GM21515 (cell line): ENCODE data around the gene IFNAR1.
A peak's percentile ranks its signal among the peaks of the same experiment; 100 is the strongest.
"Not testable (repeated sequence)": the region's sequence is repeated elsewhere in the genome, so short reads cannot be mapped to it uniquely, and the experiment has no call there.

ENCODE experiments used
- ATAC-seq: cut with Tn5 transposase; IDR thresholded peaks from one replicate; pipeline ENCODE4 v1.9.1; 2021; ENCODE audit not compliant: unreplicated experiment

Gene IFNAR1

DNA sequence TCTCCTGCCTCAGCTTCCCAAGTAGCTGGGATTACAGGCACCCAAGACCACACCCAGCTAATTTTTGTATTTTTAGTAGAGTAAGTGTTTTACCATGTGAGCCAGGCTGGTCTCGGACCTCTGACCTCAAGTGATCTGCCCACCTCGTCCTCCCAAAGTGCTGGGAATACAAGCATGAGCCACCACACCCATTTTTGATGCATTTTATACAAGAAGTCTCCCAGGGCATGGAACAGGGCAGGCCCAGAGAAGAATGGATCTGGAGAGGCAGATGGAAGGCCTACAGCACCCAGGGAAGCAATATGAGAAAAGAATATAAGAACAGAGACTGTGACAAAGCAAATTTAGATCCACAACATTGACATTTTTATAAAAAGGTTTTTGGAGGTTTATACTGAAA lies 18.8 kb upstream of the IFNAR1 start:
- no peak for ATAC-seq

DNA sequence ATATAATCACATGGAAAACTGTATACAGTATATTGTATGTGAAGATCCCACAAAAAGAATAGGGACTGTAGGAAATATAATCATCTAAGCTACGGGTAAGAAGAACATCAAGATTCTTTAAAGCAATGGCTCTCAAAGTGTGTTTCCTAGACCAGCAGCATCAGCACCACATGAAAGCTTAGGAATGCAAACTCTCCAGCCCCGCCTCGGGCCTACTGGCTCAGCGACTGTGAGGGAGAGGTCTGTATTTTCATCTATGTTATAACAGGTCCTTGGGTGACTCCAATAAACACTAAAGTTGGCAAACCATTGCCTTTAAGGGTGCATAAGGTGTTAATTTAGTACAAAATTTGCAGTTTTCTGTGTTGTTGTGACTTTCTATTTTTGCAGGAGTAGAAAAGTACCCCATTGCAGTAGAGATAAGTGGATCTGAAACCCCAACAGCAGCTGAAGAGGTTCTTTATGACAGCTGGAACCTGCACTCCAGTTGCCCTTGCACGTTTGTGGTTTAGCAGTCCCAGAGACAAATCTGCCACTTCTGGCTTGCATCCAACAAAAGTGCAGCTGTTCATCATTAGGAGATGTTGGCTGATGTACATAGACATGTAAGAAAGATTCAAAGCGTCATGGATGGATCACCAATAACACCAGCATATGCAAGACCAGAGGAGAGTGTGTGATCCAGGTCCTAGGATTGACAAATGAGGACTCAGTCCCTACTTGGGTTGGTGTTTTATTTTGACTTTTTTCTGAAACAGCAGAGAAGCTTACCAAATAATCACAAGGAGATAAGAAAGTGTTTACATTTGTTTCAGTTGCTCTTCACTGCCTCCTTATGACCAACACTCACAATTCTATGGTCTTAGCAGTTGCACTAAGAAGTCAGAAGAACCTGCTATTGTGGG lies 15.9 kb upstream of the IFNAR1 start:
- ATAC-seq = peak; percentile 85

DNA sequence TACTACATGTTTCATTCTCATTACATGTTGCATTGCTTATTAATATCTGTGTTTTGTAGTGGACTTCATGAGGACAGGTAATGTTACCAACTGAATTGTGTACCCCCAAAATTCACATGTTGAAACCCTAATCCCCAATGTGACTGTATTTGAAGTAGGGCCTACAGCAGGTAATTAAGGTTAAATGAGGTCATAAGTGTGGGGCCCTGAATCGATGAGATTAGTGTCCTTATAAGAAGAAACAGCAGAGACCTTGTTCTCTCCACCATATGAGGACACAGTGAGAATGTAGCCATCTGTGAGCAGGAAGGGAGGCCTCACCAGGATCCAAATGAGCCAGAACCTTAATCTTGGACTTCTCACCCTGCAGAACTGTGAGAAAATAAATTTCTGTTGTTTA lies 15.0 kb upstream of the IFNAR1 start:
- ATAC-seq = no peak

DNA sequence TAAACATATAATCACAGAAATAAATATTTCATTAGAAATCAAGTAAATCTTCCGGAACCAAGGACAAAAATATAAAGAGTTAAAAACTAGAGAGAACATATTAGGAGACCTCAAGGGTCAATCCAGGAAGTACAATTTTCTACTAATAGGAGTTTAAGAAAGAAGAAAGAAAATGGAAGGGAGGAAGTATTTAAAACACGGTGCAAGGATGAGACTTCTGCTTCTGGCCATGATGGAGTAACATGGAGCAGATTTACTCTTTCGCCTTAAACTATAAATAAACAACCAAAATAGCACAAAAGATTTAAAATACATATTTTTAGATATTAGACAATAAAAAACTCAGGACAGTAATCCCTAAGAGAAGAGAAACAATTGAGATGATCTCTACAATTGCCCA lies 12.6 kb upstream of the IFNAR1 start:
- no peak for ATAC-seq

DNA sequence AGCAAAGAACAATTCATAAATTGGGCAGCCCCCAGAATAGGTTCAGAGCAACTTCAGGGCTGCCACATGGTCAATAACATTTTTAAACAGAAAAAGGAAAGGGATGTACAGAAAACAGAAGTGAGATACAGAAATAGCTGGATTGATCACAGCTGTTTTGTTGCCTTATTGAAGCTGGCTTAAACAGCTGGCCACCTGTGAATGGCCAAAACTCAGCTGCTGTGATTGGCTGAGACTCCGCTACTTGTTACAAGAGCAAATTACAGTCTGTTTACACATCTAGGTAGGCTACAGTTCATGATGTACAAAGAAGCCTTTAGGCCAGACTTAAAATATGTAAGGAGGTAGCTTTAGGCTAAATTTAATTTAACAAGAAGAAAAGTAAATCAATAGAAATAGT lies 11.6 kb upstream of the IFNAR1 start:
- ATAC-seq = no peak

DNA sequence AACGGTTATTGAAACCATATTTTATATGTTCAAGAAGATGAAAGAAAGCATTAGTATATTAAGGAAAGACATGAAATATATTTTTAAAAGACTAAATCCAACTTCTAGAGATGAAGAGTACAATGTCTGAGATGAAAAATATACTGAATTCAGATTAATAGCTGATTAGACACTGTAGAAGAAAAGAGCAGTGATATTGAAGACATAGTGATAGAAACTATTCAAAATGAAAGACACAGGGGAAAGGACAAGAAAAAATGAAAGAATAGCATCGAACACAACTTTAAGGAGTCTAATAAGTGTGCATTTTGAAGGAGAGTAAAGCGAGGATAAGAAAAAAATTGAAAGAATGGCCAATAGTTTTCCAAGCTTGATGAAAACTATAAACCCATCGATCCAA lies 11.2 kb upstream of the IFNAR1 start:
- ATAC-seq = no peak

DNA sequence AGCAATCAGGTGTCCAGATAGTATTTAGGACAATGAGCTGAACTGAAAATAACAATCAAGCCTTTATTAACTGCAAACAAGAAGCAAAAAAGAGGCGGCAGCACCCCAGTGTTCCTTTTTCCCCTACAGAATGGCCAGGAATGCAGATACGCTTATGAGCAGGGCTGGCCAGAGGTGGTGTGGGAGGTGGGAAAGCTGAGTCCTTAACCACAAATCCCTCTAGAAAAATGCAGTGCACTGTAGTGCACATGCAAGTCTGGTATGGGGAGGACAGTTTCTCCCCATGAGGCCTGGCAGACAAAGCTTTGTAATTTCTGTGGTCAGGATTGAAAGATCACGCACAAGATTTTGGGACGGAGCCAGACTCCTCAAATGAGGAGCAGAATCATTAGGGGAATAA lies 10.7 kb upstream of the IFNAR1 start:
- no peak for ATAC-seq

DNA sequence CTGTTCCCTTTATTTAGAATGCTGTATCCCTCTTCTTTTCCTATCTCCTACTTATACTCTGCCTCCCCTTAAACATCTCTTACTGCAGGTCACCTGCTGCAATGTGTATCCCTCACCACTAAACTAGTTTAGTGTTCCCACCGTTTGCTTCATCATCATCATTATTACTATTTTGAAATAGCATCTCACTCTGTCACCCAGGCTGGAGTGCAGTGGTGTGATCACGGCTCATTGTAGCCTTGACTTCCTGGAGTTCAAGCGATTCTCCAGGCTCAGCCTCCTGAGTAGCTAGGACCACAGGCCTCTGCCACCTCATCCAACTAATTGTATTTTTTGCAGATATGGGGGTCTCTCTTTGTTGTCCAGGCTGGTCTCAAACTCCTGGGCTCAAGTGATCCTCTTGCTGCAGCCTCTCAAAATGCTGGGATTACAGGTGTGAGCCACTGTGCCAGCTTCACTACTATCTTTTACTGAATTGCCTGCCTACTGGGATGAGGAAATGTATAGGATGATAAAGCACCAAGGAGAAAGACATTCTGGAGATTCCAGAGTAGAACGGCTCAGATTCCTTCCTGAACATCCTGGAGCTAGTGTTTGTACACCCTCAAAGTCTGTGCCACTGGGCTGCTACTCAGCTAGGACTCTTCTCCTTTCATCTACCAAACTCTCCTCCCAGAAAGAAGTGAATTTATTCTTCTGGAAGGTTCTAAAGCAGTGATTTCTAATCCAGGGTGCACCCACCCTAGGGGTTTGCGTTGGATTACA lies 8.6 kb upstream of the IFNAR1 start:
- ATAC-seq = no peak

DNA sequence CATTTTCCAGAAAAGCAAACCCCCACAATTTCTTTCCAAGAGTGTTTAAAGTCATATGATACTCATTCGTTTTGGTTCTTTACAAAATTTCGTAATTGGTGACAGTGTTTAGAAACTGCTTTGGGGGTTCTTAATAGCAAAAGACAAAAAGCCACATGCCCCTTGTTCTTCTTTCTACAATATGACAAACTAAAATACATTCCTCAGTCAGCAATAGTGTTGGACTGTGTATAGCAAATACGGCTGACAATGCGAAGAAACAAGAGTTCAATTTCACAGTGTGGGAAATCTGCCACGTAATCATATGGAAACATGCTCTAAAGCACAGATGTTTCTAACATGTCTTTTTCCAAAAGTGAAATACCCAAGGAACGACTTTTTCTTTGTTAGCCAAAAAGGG lies 7.6 kb upstream of the IFNAR1 start:
- no peak for ATAC-seq

DNA sequence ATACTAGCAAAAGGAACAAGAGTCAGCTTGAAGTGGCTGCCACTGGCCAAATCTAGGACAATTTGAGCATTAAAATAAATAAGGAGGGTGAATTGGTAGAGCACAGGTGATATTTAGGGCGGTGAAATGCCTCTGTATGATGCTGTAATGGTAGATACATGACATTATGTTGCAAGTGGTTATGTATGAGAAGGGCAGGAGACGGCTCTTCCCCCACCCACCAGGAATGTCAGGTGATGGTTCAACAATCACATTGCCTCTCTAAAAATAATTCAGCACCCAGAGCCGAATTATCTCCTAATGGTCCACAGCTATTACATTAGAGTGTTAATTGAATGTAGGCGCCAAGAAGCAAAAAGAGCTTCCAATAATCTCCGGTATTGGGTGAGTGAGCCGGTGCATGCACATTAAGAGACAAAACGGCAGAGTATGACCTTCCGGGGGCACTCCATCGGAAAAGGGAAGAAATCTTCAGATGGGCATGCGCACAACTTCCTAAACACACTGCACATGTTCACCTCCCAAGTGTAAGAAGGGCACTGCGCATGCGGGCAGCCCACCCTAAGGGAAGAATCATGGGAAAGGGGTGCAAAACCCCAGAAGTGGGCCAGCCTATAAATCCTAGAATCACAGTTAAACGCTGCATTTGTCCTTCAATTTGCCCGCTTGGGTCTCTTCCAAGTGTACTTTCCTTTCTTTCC lies 6.8 kb upstream of the IFNAR1 start:
- no peak for ATAC-seq

DNA sequence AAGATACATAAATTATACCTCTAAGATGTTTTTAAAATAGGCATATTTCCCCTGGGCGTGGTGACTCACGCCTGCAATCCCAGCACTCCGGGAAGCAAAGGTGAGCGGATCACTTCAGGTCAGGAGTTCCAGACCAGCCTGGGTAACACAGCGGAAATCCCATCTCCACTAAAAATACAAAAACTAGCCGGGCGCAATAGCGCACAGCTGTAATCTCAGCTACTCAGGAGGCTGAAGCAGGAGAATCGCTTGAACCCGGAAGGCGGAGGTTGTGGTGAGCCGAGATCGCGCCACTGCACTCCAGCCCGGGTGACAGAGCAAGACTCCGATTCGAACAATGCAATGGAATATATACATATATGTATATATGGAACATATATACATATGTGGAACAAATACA lies 3.8 kb upstream of the IFNAR1 start:
- not testable (repeated sequence) for ATAC-seq

DNA sequence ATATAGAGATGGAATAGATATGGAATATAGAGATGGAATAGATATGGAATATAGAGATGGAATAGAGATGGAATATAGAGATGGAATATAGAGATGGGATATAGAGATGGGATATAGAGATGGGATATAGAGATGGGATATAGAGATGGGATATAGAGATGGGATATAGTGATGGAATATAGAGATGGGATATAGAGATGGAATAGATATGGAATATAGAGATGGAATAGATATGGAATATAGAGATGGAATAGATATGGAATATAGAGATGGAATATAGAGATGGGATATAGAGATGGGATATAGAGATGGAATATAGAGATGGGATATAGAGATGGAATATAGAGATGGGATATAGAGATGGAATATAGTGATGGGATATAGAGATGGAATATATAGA lies 1.2 kb upstream of the IFNAR1 start:
- not testable (repeated sequence) for ATAC-seq

DNA sequence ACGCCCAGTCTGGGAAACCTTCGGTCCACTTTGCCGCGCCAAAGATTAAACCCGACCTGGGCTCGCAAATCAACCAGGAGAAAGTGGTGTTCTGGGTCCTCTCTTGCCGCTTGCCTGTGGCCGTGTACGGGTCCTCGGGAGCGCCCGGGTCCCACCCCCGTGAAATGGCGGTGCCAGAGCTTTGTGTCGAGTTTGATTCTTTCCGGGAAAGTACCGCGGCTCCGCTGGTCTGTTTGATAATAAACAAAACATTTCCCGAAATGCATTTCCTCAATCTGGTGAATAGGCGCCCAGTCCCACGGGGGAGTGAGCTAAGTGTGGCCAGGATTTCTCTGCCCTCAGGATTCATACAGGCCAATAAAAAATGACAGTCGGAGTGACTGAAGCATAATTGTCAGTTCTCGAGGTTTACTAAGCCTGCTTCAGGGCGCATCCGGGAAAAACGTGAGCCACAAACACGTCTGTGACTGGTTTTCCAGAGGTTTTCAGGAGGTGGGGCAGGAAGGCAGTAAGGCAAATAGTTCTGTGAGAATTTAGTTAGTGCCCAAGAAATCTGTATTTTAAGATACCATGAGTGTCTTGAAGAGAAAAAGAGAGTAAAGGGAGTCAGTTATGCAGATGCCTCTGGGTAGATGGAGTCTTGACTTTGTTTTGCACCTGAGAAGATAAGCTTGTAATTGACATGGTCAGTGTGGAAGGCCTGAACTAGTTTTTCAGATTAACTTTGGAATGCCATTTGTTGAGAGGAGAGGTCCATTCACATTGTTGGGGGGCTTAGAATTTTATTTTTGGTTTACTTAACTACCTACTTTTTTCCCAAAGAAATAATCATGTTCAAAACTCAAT lies 675 bp downstream of the IFNAR1 start:
- ATAC-seq = peak; percentile 31

DNA sequence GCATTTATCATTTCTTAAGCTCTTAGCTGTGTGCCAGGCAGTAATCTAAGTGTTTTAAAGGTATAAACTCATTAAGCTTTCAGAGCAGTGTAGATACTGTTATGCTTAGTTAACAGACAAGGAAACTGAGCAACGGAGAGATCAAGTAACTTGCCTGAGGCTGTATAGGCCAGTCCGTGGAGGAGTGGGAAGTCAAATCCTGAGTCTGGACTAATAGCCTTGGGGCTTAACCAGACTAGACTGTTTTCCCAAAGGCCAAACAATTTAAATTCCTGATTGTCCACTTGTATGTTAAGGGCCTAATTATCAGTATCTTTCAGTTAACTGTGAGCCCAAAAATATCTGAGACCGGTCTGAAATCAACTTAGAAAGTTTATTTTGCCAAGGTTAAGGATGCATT lies 2.6 kb downstream of the IFNAR1 start:
- no peak for ATAC-seq

DNA sequence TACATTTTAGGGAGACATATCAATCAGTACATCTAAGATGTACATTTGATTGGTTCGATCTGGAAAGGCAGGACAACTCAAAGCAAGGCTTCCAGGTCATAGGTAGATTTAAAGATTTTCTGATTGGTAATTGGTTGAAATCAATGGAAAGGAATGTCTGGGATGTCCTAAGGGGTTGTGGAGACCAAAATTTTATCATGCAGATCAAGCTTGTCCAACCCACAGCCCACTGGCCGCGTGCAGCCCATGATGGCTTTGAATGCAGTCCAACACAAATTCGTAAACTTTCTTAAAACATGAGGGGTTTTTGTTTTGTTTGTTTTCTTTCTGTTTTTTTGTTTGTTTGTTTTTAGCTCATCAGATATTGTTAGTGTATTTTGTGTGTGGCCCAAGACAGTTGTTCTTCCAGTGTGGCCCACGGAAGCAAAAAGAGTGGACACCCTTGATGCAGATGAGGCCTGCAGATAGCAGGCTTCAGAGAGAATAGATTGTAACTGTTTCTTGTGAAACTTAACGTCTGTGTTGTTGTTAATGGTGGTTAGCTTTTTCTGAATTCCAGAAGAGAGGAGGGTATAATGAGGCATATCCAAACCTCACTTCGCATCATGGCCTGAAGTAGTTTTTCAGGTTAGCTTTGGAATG lies 3.1 kb downstream of the IFNAR1 start:
- ATAC-seq = no peak

DNA sequence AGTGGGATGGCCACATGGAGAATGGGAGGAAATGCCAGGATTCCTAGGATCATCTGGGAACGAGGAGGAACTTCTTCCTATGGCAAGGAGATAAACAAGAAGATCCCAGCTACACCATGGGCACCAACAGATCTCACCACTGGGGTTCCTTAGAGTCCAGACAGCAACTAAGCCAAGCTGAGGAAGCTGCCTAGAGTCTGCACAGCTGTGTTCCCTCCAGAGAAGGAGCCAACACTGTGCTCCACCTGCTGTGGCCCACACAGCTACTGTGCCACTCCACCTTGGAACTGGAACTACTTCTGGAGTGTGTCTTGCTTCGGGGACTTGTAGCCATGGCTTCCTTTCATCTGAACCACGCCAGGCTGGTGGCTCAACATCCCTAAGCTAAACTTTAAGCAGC lies 6.0 kb downstream of the IFNAR1 start:
- ATAC-seq = no peak

DNA sequence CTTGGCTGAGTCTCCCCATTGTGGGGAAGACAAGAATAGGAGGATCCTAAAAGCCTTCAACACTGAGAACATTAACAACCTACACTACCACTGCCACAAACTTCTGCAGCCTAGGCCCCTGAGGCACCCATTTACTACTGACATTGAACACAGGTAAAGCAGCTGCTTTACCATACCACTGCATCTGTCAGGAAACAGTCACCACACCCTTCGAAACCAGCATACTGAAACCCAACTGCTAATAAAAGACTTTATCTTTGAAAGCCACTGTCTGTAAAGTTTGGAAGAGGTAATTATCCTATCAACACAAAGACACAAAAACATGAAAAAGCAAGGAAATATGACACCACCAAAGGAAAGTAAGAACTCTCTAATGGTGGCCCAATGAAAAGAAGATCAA lies 7.4 kb downstream of the IFNAR1 start:
- ATAC-seq = peak; percentile 83

DNA sequence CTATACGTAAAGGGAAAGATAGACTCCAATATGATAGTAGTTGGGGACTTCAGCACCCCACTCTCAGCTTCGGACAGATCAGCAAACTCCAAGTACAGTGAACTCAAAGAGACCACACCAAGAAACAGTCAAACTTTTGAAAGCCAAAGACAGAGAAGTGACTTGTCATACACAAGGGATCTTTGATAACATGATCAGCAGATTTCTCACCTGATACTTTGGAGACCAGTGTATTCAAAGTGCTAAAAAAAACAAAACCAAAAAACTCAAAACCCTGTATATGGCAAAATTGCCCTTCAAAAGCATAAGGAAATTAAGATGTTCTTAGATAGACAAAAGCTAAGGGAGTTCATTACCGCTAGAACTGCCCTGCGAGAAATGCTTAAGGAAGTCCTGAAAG lies 9.4 kb downstream of the IFNAR1 start:
- ATAC-seq = no peak

DNA sequence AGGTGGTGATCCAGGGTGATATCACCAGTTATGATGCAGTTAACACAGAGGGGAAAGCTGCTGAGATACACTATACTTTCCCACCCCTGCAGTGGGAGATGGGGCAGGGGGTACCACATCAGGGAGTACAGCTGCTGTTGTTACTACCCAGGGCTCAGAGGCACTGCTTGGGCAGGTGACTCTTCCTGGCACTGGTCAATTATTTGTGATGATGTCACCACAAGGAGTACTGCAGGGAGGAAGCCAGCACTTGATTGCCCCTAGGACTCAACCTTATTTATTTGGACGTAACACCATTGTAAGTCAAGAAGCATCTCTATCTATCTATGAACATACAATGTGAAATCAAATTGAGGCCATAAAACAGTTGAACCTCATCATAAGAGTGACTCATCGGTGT lies 10.1 kb downstream of the IFNAR1 start:
- no peak for ATAC-seq

DNA sequence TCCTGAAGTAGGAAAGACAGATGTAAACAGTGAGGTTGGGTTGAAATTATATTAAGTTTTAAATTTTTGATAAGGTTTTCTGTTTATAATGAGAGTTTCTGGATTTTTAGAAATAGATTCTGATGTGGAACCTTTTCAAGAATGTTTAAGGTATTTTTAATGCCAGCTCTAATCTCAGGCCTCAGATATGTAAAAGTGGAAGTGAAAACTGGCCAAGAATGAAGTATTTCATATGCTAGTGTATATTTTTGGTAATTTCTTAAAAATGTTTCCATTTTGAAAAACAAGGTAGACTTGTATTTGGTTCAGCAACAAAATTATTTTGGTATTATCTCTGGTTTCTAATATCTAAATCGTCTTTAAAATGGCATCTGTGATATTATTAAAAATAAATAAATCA lies 14.4 kb downstream of the IFNAR1 start:
- no peak for ATAC-seq
